ENCODE results near the gene SRP9. TPM values are rescaled to one million over a fixed set of nuclear protein-coding genes. Genes with fewer than 3 reads are reported as not detected.

The SRP9 gene
- total RNA-seq, 4 donors from 2014 or later: 95.1 to 192 (median 164) TPM

- Histone ChIP-seq H3K36me3 (no peaks in the 10 kb centered on the region), H3K4me1 (peaks cover 21 to 25% (median 24%) of the 10 kb centered on the region in 4 donors), H3K27me3 (no peaks in the 10 kb centered on the region), H3K9me3 (no peaks in the 10 kb centered on the region), H3K4me3 (no peak overlapping the region), H3K27ac (replicated peaks in 1 of 4) (peak overlapping the region; percentile 54 to 73 (median 68))
- intact Hi-C loops (cut with DNase I): no loop called here
- 80% methylated on average over 10 of the region's 10 CpGs for WGBS
- DNase-seq (ENCODE audit: extremely low spot score): no peak
- TF ChIP-seq POLR2A (IDR thresholded peaks at IDR 0.05; ENCODE audit: low read depth): no peak
- TF ChIP-seq EP300 (IDR thresholded peaks at IDR 0.05): no peak
- TF ChIP-seq CTCF (IDR thresholded peaks at IDR 0.05): no peak
- no peak for TF ChIP-seq POLR2AphosphoS5 (IDR thresholded peaks at IDR 0.05)
Observed at GRCh38 chr1:225736437-225737098, 41.1 kb upstream of the SRP9 start.

- intact Hi-C loops (cut with DNase I): no loop called here
- WGBS: 87% methylated on average over 3 of the region's 3 CpGs
- Histone ChIP-seq H3K4me3 (no peak overlapping the region), H3K36me3 (no peaks in the 10 kb centered on the region), H3K9me3 (no peaks in the 10 kb centered on the region), H3K27ac (replicated peaks in 1 of 4) (no peak overlapping the region), H3K27me3 (no peaks in the 10 kb centered on the region), H3K4me1 (peaks cover 21 to 25% (median 24%) of the 10 kb centered on the region in 4 donors)
- no peak for DNase-seq (ENCODE audit: extremely low spot score)
- TF ChIP-seq EP300 (IDR thresholded peaks at IDR 0.05): no peak
- no peak for TF ChIP-seq POLR2A (IDR thresholded peaks at IDR 0.05; ENCODE audit: low read depth)
- TF ChIP-seq CTCF (IDR thresholded peaks at IDR 0.05): no peak
- TF ChIP-seq POLR2AphosphoS5 (IDR thresholded peaks at IDR 0.05): no peak
Observed at GRCh38 chr1:225737161-225737560, 40.5 kb upstream of the SRP9 start.

GRCh38 chr1:225737866-225738265, 39.8 kb upstream of the SRP9 start:
- no peak for TF ChIP-seq EP300 (IDR thresholded peaks at IDR 0.05)
- TF ChIP-seq CTCF (IDR thresholded peaks at IDR 0.05): no peak
- no peak for TF ChIP-seq POLR2A (IDR thresholded peaks at IDR 0.05; ENCODE audit: low read depth)
- no peak for TF ChIP-seq POLR2AphosphoS5 (IDR thresholded peaks at IDR 0.05)
- H3K27ac ChIP-seq (replicated peaks in 1 of 4): no peak overlapping the region
- no peaks in the 10 kb centered on the region for H3K9me3 ChIP-seq
- no peak overlapping the region for H3K4me3 ChIP-seq
- H3K4me1 ChIP-seq: peaks cover 21 to 25% (median 24%) of the 10 kb centered on the region in 4 donors
- no peaks in the 10 kb centered on the region for H3K36me3 ChIP-seq
- no peaks in the 10 kb centered on the region for H3K27me3 ChIP-seq
- 93% methylated on average over 3 of the region's 3 CpGs for WGBS
- DNase-seq (ENCODE audit: extremely low spot score): no peak
- intact Hi-C loops (cut with DNase I): no loop called here

- no peaks in the 10 kb centered on the region for H3K9me3 ChIP-seq
- no peak overlapping the region for H3K27ac ChIP-seq (replicated peaks in 1 of 4)
- no peak for DNase-seq (ENCODE audit: extremely low spot score)
- H3K4me3 ChIP-seq: no peak overlapping the region
- intact Hi-C loops (cut with DNase I): no loop called here
- H3K36me3 ChIP-seq: no peaks in the 10 kb centered on the region
- H3K4me1 ChIP-seq: peaks cover 21 to 25% (median 24%) of the 10 kb centered on the region in 4 donors
- TF ChIP-seq POLR2A (IDR thresholded peaks at IDR 0.05; ENCODE audit: low read depth) (no peak), POLR2AphosphoS5 (IDR thresholded peaks at IDR 0.05) (no peak)
- no peaks in the 10 kb centered on the region for H3K27me3 ChIP-seq
- WGBS: 100% methylated on average over 2 of the region's 2 CpGs
Observed at GRCh38 chr1:225738763-225739162, 38.9 kb upstream of the SRP9 start.

- DNase-seq (ENCODE audit: extremely low spot score): no peak
- no peak for TF ChIP-seq POLR2AphosphoS5 (IDR thresholded peaks at IDR 0.05)
- TF ChIP-seq POLR2A (IDR thresholded peaks at IDR 0.05; ENCODE audit: low read depth): no peak
- TF ChIP-seq CTCF (IDR thresholded peaks at IDR 0.05): no peak
- no peak for TF ChIP-seq EP300 (IDR thresholded peaks at IDR 0.05)
- WGBS: 98% methylated on average over 5 of the region's 5 CpGs
- Histone ChIP-seq H3K9me3 (no peaks in the 10 kb centered on the region), H3K27me3 (no peaks in the 10 kb centered on the region), H3K4me1 (peaks cover 20 to 25% (median 24%) of the 10 kb centered on the region in 4 donors), H3K4me3 (no peak overlapping the region), H3K36me3 (no peaks in the 10 kb centered on the region), H3K27ac (replicated peaks in 1 of 4) (no peak overlapping the region)
- intact Hi-C loops (cut with DNase I): no loop called here
Observed at GRCh38 chr1:225739542-225740107, 38.0 kb upstream of the SRP9 start.
